HS-5 (cell line): ENCODE results near the gene PYGB.

Source experiments
- DNase-seq: peaks from one replicate; pipeline ENCODE4 v3.0.0-alpha.2; 2012; ENCODE audit warnings: low read depth

PYGB gene

GRCh38 chr20:25282796-25283195, 34.9 kb downstream of the PYGB start:
- DNase-seq, result no peak

GRCh38 chr20:25283221-25283951, 35.5 kb downstream of the PYGB start:
- no peak for DNase-seq

GRCh38 chr20:25284131-25284601, 36.3 kb downstream of the PYGB start:
- DNase-seq, result no peak

- no peak for DNase-seq
Observed at GRCh38 chr20:25285091-25285647, 37.3 kb downstream of the PYGB start.

GRCh38 chr20:25285856-25286798, 38.2 kb downstream of the PYGB start:
- DNase-seq, result no peak

- no peak for DNase-seq
Observed at GRCh38 chr20:25286917-25287316, 39.0 kb downstream of the PYGB start.

GRCh38 chr20:25287631-25288290, 39.9 kb downstream of the PYGB start:
- no peak for DNase-seq

- DNase-seq, result no peak
Observed at GRCh38 chr20:25288291-25289181, 40.7 kb downstream of the PYGB start.

GRCh38 chr20:25289886-25290597, 42.2 kb downstream of the PYGB start:
- DNase-seq, result no peak

GRCh38 chr20:25290646-25291431, 43.0 kb downstream of the PYGB start:
- no peak for DNase-seq

GRCh38 chr20:25291432-25292133, 43.7 kb downstream of the PYGB start:
- DNase-seq, result no peak

GRCh38 chr20:25292176-25292891, 44.4 kb downstream of the PYGB start:
- DNase-seq, result no peak

- DNase-seq, result no peak
Observed at GRCh38 chr20:25293507-25293906, 45.6 kb downstream of the PYGB start.

GRCh38 chr20:25293910-25294458, 46.1 kb downstream of the PYGB start:
- no peak for DNase-seq

GRCh38 chr20:25294459-25295385, 46.8 kb downstream of the PYGB start:
- no peak for DNase-seq

- no peak for DNase-seq
Observed at GRCh38 chr20:25295386-25296093, 47.7 kb downstream of the PYGB start.
